ENCODE results near the gene ITM2B.

- no peak for TF ChIP-seq POLR2A (IDR thresholded peaks at IDR 0.05; ENCODE audit: low read length)
- TF ChIP-seq GATA1 (IDR thresholded peaks at IDR 0.05; ENCODE audit: low read depth, low read length) = no peak
Observed at GRCh38 chr13:48260970-48261369, 28.0 kb downstream of the ITM2B start.

Data from erythroblast (primary cell).